Cardiac fibroblast (primary cell): ENCODE data around the gene INA.

ENCODE experiments used
- DNase-seq, 2 donors: peaks; one replicate each; pipeline versions ENCODE4 v3.0.0 to v3.0.0-alpha.2; 2010; ENCODE audit warnings: low read depth in 2 of 2
- H3K4me3 ChIP-seq, 2 donors: replicated peaks in 1 of 2; 1 replicate in 1 of 2; 2 replicates in 1 of 2; pipeline ENCODE4 v1.5.1; 2011; ENCODE audit warnings: low read depth in 2 of 2, low read length in 2 of 2, mild to moderate bottlenecking in 2 of 2, moderate library complexity in 1 of 2
- TF ChIP-seq, protein P1 (sequence below): IDR thresholded peaks from one replicate; pipeline ENCODE4 v1.5.1; 2011; ENCODE audit warnings: low read depth, mild to moderate bottlenecking, low read length, inconsistent platforms

INA gene

DNA sequence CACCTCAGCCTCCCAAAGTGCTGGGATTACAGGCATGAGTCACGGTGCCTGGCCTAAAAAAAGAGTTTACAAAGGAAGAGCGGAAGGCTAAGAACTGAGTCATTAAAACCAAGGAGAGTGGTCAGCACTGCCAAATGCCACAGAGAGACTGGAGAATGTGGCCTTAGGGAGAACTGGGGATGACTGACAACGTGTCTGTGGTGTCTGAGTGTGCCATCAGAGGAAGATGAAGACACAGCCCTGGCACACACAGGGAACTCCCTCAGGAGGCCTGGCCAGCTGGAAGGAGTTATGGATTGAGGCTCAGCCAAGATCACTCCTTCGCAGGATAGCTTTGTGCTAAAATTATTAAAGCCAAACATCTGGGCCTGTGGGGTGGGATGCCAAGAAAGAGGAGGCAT lies 3.9 kb upstream of the INA start:
- no peak overlapping the region for H3K4me3 ChIP-seq
- TF ChIP-seq, protein P1, sequence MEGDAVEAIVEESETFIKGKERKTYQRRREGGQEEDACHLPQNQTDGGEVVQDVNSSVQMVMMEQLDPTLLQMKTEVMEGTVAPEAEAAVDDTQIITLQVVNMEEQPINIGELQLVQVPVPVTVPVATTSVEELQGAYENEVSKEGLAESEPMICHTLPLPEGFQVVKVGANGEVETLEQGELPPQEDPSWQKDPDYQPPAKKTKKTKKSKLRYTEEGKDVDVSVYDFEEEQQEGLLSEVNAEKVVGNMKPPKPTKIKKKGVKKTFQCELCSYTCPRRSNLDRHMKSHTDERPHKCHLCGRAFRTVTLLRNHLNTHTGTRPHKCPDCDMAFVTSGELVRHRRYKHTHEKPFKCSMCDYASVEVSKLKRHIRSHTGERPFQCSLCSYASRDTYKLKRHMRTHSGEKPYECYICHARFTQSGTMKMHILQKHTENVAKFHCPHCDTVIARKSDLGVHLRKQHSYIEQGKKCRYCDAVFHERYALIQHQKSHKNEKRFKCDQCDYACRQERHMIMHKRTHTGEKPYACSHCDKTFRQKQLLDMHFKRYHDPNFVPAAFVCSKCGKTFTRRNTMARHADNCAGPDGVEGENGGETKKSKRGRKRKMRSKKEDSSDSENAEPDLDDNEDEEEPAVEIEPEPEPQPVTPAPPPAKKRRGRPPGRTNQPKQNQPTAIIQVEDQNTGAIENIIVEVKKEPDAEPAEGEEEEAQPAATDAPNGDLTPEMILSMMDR, result no peak
- peak; percentile 94 to 97 for DNase-seq

DNA sequence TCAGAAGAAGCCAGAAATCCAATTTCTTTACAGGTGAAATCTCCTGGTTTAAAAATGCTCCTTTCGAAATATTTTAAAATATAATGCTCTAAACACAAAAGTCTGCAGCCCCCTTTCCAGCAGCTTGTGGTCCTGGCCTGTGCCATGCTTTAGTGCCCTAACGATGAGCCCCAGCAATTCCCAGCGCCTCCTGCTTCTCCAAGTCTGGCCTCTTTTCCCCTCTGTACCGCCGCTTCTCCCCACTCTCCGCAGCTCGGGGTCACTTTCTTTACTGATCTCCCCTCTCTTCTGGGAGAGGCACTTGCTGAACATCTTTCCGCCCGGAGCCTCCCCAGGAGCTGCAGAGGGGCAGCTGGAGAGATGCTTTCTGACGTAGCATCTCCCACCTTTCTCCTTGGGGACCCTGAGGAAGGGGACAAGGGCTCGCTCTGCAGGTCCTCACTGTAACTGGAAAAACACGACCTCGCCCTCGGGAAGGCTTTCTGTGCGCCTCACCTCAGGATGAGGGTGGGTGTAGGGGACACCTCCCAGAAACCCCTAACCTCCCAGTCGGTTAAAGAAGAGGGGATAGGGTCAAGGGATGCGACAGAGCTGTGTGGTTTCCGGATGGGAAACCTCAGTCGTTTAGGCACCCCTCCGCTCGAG lies 565 bp upstream of the INA start:
- DNase-seq, result no peak
- TF ChIP-seq, protein P1, result no peak
- H3K4me3 ChIP-seq, result no peak overlapping the region

DNA sequence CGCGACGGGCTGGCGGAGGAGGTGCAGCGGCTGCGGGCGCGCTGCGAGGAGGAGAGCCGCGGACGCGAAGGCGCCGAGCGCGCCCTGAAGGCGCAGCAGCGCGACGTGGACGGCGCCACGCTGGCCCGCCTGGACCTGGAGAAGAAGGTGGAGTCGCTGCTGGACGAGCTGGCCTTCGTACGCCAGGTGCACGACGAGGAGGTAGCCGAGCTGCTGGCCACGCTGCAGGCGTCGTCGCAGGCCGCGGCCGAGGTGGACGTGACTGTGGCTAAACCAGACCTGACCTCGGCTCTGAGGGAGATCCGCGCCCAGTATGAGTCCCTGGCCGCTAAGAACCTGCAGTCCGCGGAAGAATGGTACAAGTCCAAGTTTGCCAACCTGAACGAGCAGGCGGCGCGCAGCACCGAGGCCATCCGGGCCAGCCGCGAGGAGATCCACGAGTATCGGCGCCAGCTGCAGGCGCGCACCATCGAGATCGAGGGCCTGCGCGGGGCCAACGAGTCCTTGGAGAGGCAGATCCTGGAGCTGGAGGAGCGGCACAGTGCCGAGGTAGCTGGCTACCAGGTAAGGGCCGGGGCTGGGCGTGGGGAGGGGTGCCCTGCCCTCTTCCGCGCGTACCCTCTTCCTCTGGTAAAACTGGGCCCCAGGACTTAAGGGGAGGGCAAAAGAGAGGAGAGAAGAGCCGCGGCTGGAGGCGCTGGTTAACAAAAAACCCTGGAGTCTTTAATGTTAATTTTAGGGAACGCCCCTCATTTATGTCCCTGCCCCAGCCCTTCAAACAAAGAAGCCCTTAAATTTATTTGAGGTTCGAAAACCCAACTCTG lies 987 bp downstream of the INA start:
- H3K4me3 ChIP-seq, result no peak overlapping the region
- TF ChIP-seq, protein P1, result no peak

DNA sequence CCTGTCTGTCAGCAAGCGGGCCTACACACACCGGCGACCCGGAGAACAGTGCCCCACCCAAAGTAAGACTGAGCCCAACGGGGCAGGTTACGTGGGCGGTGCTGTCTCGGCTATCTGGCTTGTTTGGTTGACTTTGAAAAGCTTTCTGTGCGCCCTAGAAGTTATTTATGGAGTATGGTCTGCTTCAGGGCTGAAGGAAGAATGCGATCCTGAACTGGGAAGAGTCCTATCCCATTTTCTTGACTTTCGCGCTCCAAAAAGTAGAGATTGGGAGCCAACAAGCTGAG lies 1.5 kb downstream of the INA start:
- TF ChIP-seq, protein P1, result no peak
- DNase-seq, result no peak
- H3K4me3 ChIP-seq, result no peak overlapping the region

More for the DNA sequence above, 987 bp downstream of the INA start:
- DNase-seq, result no peak

DNA sequence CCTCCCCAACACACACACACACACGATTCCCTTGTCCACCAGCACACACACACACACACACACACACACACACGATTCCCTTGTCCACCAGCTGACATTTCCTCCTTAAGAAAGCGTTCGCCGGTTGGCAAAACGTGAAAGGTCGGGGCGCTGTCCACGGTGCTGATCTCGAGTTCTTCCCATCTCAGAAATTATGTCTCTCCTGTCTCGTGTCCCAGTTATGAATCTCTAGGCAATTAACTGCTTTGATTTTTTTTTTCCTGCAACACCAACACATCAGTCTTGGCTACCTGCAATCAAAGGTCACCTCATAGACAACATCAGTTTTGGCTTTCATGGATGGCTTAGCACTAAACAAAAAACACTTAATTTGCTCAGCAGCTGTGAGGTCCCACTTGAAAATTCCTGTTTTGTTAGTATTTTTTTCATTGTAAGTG lies 1.9 kb downstream of the INA start:
- H3K4me3 ChIP-seq, result no peak overlapping the region
- TF ChIP-seq, protein P1, result no peak
- DNase-seq, result peak; percentile 61 to 62

DNA sequence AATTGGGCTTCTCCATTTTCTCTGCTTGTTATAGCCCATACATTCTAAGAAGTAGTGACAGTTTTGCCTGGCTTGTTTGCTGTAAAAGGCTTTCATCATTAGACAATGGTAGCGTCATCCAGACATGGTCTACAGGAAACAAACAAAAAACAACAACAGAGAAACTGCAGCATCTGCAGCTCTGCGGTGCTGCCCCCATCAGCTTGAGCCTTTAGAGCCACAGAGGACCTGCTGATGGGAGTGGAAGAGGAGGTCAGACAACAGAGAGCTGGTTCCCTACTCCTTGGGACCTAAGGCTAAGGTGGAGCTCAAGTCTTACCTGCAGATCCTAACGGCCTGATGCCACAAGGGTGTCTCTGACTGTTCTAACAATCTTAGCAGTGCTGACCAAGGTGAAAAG lies 3.1 kb downstream of the INA start:
- TF ChIP-seq, protein P1, result no peak
- DNase-seq, result no peak
- H3K4me3 ChIP-seq, result no peak overlapping the region

DNA sequence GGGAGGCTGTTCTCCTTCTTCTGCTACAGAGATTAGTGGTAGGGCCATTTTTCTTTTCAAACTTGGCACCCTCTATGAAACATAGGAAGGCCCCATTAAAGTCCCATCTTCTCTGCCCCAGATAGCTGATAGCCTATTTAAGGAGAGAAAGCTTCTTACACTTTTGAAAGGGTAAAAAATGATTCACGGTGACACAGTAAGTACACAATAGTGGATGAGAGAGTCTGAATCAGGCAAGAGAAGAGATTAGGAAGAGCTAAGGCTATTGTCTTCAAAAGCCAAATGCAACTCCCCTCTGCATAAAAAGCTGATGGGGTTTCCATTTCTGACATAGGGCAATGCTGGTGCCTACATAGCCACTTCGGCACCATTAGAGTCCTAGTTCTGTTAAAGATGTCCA lies 3.6 kb downstream of the INA start:
- H3K4me3 ChIP-seq, result no peak overlapping the region
- DNase-seq, result no peak
- TF ChIP-seq, protein P1, result no peak
